ENCODE results near the gene PITX2. TPM values are rescaled to one million over a fixed set of nuclear protein-coding genes. Genes with fewer than 3 reads are reported as not detected.

PITX2 gene
- not detected for total RNA-seq

DNA sequence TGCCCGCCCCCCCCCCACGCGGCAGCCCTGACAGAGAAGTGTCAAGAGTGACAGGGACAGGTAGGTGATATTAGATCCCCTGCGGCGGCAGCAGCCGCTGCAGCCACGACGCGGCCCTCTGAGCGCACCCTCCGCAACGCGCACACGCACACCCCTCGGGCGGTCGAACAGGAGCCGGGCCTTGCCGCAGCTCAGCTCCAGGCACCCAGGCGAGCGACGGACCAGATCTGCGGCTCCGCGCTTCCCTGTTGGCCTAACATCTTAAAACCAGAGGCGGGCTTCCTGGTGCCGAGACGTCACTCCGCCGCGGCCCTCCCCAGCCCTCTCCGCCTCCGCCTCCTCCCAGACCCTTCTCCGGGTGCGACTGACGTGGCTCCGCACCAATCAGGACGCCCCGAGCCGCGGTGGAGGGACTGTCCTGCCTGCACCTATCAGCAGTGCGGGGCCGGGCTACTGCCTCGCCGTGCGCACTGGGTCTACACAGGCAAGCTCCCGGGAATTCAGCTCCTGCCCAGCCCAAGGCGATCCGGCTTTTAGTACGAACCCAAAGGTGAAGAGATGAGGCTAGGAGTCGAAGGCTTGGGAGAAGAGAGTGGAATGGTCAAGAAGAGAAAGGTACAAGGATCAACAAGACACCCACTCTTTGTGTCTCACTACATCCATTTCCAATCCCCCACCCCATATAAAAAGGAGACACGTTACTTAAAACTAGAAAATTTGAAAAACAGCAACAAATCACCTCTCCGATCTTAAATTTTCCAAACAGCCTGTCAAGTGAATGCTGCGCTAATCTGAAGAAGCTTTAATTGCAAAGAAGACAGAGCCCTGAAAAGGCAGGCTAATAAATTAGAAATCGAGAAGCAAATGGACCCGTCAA, at the start of gene PITX2:
TSS of gene PITX2 (minus strand) at position 237 of the 877 bp plus-strand sequence. CDS start 617 bp downstream, outside the sequence.
- Mint-ChIP-seq H3K27ac (peak within 1 kb of the TSS; percentile 73), H3K9me3 (peaks cover 5% of the 10 kb centered on the region), H3K36me3 (ENCODE audit: low read depth) (peaks cover 4% of the 10 kb centered on the region), H3K4me1 (peaks cover 11% of the 10 kb centered on the region), H3K4me3 (peak within 1 kb of the TSS; percentile 46), H3K27me3 (peaks cover 97% of the 10 kb centered on the region)
- POLR2A ChIA-PET = no interaction called here
- CTCF ChIA-PET = interaction anchor here (0.7 kb wide), 1 partner anchor 12 kb away, joined by 3 read pairs; no protein-coding TSS in a partner anchor
- DNase-seq = peak; percentile 23

DNA sequence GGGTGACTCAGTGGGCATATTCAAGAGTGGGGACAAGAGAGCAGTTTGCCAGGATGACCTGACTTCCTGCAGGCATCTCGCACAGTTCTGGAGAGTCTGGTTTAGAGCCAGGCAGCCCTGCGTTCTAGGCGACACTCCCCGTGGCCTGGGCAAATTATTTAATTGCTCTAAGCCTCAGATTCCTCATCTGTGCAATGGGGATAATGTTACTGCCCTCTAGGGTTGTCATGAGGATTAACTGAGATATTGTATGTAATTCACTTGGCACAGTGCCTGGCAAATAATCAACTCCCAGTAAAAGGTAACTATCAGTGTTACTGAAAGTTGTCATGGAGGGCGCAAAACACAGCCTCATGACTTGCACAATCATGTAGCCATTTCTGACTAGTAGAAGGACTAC, 48.8 kb upstream of the PITX2 start:
- Mint-ChIP-seq H3K27ac (no peak overlapping the region), H3K36me3 (ENCODE audit: low read depth) (no peaks in the 10 kb centered on the region), H3K4me1 (no peaks in the 10 kb centered on the region), H3K27me3 (peaks cover 2% of the 10 kb centered on the region), H3K4me3 (no peak overlapping the region), H3K9me3 (no peaks in the 10 kb centered on the region)
- ChIA-PET POLR2A (no interaction called here), CTCF (no interaction called here)
- DNase-seq = no peak

DNA sequence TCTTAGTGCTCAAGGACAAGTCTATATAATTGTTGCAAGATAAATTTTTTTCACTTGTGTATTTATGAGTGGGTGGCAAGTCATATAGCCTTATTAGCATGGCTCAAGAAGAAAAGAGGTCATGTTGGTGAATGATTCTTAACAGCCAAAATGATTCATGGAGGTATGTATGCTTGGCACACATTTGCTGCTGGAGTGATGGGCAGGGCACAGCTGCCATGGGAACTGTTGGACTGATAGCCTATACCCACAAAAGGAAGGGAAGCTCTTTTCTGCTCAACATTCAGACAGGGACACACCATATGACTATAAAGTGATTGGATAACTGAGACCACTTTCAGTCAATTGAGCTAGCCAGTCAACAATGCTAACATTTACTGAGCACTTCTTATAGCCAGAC, 46.8 kb upstream of the PITX2 start:
- Mint-ChIP-seq H3K27me3 (peaks cover 2% of the 10 kb centered on the region), H3K4me1 (no peaks in the 10 kb centered on the region), H3K27ac (no peak overlapping the region), H3K36me3 (ENCODE audit: low read depth) (no peaks in the 10 kb centered on the region), H3K4me3 (no peak overlapping the region), H3K9me3 (no peaks in the 10 kb centered on the region)
- CTCF ChIA-PET = no interaction called here
- POLR2A ChIA-PET = no interaction called here
- no peak for DNase-seq

DNA sequence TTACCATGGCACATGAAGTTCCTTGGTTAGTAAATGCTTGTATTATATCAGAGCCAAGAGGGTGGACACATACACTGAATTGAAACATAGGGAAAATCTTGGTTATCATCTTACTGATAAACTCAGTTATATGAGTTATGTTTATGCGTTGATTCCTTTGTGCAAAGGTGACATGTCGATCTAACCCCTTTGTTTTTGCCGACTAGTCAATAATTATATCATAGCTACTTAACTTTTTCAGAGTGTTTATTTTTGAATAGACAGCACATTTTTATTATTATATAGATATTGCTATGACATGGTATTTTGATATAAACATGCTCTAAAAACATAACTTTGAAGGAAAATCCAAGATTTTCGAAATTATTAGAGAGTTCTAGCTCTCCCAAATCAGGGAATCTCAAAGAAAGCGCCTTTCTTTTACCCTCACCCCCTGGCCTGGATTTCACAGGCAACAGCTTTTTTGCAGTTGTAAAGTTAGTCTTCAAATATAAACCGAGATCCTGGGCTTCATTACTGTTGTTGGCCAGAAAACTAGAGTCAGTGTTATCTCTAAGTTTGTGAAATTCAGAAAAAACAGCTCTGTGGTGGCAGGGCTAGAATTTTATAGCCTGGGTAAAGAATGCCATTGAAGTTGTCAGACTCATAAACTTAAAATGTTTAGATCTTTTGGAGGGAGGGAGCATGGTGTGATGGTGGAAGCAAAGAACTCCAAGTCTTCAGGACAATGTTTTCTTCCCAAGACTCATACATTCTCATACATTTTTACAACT, 45.8 kb upstream of the PITX2 start:
- H3K4me3 Mint-ChIP-seq = no peak overlapping the region
- DNase-seq = no peak
- peaks cover 2% of the 10 kb centered on the region for H3K27me3 Mint-ChIP-seq
- H3K36me3 Mint-ChIP-seq (ENCODE audit: low read depth) = no peaks in the 10 kb centered on the region
- H3K27ac Mint-ChIP-seq = no peak overlapping the region
- ChIA-PET CTCF (no interaction called here), POLR2A (no interaction called here)
- no peaks in the 10 kb centered on the region for H3K9me3 Mint-ChIP-seq
- H3K4me1 Mint-ChIP-seq = no peaks in the 10 kb centered on the region

DNA sequence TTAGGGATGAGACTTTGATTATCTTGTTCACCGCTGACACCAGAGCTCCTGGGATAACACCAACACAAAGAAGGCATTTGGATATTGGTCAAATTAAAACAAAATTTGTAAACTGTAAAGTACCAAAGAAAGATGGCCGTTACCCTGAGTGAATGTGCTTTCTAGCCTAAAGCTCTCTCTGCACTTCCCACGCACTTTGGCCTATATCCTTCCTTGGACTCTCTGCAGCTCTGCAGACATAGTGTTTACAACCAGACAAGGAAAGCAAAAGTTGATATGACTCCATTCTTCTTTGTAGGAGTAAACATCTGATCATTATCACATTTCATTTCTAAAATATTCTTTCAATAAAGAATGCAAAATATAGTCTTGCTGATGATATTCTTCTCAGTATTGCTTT, 44.8 kb upstream of the PITX2 start:
- H3K27ac Mint-ChIP-seq = no peak overlapping the region
- H3K27me3 Mint-ChIP-seq = peaks cover 2% of the 10 kb centered on the region
- H3K4me3 Mint-ChIP-seq = no peak overlapping the region
- CTCF ChIA-PET = no interaction called here
- POLR2A ChIA-PET = no interaction called here
- H3K4me1 Mint-ChIP-seq = no peaks in the 10 kb centered on the region
- H3K36me3 Mint-ChIP-seq (ENCODE audit: low read depth) = no peaks in the 10 kb centered on the region
- DNase-seq = no peak
- no peaks in the 10 kb centered on the region for H3K9me3 Mint-ChIP-seq

DNA sequence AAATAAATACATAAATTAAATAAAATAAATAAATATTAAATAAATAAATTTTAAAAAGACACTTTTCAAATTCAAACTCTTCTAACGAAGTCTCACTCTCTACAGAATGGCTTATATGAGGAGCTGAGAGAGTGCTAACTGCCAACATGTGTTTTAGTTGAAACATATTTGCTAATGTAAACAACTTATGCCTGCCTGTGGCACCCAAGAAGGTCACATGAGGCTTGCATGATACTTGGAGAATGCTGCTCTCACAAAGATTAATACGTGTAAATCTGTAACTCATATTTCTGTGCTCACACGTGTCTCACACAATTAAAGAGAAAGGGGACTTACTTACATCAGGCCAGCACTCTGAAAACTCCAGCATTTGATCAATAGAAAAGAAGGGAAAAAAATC, 43.2 kb upstream of the PITX2 start:
- CTCF ChIA-PET = no interaction called here
- POLR2A ChIA-PET = no interaction called here
- no peak overlapping the region for H3K27ac Mint-ChIP-seq

DNA sequence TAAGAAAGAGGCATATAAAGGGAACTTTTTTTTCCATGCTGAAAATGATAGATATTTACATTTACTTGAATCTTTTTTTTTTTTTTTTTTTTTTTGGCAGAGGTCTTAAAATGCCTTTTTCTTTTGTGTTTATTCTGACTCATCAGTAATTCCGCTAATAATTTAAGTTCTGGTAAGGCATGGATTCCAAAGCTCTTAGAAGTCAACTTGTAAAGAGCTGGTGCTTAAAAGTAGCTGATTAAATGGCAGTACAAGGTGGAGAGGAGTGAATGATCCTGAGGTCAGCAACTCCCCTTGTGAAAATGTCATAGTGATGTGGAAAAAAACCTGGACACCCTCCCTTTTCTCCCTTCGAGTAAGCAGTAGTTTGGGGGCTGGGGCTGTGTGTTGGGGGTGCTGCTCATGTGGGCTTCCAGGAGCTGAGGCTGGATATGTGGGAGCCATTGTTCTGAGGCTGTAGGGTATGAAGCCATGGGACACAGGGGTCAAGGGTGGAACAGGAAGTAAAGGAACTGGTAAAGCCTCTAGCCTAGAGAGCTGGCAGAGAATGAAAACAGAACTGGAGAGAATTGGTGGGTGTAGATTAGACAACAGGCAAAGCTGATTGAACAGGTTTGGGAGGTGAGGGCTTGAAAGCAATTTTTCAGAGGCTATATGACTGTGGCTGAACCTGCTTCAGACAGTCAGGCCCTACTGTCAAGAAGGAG, 41.0 kb upstream of the PITX2 start:
- CTCF ChIA-PET = no interaction called here
- H3K4me3 Mint-ChIP-seq = no peak overlapping the region

More for the DNA sequence above, 43.2 kb upstream of the PITX2 start:
- no peaks in the 10 kb centered on the region for H3K4me1 Mint-ChIP-seq
- H3K9me3 Mint-ChIP-seq = no peaks in the 10 kb centered on the region
- peaks cover 2% of the 10 kb centered on the region for H3K27me3 Mint-ChIP-seq
- H3K36me3 Mint-ChIP-seq (ENCODE audit: low read depth) = no peaks in the 10 kb centered on the region
- DNase-seq = no peak
- H3K4me3 Mint-ChIP-seq = no peak overlapping the region

DNA sequence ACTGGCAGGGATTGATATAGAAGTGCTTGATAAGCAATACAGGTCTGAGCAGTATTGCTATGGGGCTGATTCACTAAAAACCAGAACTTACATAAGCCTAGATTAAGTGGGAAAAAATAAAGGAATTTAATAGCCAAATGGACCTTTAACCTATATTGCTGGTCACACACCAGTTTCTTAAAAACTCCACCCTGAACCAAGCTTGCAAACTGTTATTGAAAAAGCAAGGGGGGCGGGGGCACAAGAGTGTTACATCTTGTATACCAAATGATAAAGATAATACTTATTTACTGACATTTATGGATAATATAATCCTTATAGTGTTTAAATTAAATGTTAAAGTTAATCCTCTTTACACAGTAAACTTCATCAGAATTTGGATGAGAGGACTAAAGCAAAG, 40.3 kb upstream of the PITX2 start:
- CTCF ChIA-PET = no interaction called here
- Mint-ChIP-seq H3K4me1 (no peaks in the 10 kb centered on the region), H3K27ac (no peak overlapping the region), H3K4me3 (no peak overlapping the region), H3K27me3 (peaks cover 2% of the 10 kb centered on the region), H3K36me3 (ENCODE audit: low read depth) (no peaks in the 10 kb centered on the region), H3K9me3 (no peaks in the 10 kb centered on the region)
- DNase-seq = no peak
- POLR2A ChIA-PET = no interaction called here

More for the DNA sequence above, 41.0 kb upstream of the PITX2 start:
- Mint-ChIP-seq H3K27me3 (peaks cover 2% of the 10 kb centered on the region), H3K9me3 (no peaks in the 10 kb centered on the region), H3K27ac (no peak overlapping the region), H3K36me3 (ENCODE audit: low read depth) (no peaks in the 10 kb centered on the region), H3K4me1 (no peaks in the 10 kb centered on the region)
- no peak for DNase-seq
- POLR2A ChIA-PET = no interaction called here

DNA sequence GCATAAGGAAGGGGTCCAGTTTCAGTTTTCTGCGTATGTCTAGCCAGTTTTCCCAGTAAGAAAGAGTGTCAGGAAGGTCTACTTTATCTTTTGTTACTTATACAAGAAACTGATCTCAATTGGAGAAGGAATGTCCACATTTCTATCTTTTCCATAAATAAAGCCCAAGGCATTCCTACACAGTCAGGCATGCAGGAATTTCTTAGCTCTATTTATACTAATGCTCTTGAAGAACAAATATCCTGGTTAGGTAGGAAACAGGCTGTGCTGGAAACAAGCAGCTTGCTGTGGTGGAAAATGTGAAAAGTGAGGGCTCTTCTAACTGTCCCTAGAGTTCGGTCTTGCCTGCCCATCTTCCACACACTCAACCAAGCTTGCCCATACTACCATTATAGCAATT, 37.9 kb upstream of the PITX2 start:
- H3K27me3 Mint-ChIP-seq = peaks cover 2% of the 10 kb centered on the region
- ChIA-PET POLR2A (no interaction called here), CTCF (no interaction called here)
- no peaks in the 10 kb centered on the region for H3K4me1 Mint-ChIP-seq
- H3K27ac Mint-ChIP-seq = no peak overlapping the region
- H3K9me3 Mint-ChIP-seq = no peaks in the 10 kb centered on the region
- H3K36me3 Mint-ChIP-seq (ENCODE audit: low read depth) = no peaks in the 10 kb centered on the region
- H3K4me3 Mint-ChIP-seq = no peak overlapping the region
- DNase-seq = no peak

DNA sequence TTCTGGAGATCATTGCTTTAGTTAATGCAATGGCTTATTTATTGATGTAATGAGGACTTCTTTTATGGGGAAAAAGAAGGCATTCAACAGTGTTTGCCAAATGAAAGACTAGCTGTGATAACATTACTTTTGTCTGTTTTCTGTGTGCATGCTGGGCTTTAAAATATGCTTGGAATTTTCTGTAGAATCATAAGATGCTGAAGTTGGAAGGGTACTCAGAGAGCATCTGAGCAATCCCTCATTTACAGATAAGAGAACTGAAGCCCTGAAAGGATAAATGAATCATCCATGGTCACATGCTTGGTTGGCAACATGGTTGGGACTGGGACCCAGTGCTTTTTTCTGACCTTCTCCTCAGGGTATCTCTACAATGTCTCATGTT, 31.4 kb upstream of the PITX2 start:
- Mint-ChIP-seq H3K27me3 (no peaks in the 10 kb centered on the region), H3K27ac (no peak overlapping the region), H3K36me3 (ENCODE audit: low read depth) (no peaks in the 10 kb centered on the region), H3K4me3 (no peak overlapping the region), H3K4me1 (no peaks in the 10 kb centered on the region), H3K9me3 (no peaks in the 10 kb centered on the region)
- DNase-seq = no peak
- POLR2A ChIA-PET = no interaction called here
- CTCF ChIA-PET = no interaction called here

DNA sequence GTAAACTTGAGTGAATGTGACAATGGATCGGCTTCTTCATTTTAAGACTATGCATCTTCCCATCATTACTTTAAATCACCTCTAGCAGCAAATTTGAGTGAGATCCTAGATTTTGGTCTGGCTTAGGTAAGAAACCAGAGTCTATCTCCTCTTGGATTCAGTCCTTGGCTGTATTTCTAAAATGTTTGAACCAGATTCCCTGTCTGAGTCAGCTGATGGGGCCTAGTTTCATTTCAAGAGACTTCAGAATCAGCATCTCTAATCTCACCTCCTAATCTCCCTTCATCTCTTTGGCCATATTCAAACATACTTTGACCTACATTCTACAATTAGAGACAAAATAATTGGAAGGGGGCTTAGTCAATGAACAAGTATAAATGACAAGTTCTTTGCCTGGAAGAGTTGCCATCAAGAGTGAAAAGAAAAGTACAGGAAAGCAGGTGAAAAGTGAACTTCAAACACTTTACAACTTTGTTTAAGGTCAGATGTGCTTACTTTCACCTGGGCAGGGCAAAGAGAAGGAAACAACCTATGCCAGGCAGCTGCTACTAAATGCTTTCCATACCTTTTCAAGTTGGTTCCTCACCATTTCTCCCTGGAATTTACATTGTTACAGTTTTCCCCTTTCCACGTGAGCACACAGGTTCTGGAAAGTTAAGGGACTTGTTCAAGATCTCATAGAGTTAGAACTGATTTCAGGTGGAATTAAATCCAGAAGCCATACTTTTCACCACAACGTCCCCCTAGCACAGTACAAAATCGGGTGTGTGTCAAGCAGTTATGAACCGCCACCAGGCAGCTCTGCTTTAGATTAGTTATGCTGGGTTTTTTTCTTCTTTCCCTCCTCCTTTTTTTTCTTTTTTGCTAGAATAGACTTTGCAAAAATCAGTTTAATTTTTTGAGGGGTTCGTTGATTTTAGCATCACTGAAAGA, 30.7 kb upstream of the PITX2 start:
- Mint-ChIP-seq H3K9me3 (no peaks in the 10 kb centered on the region), H3K27me3 (no peaks in the 10 kb centered on the region), H3K4me1 (no peaks in the 10 kb centered on the region), H3K4me3 (no peak overlapping the region), H3K36me3 (ENCODE audit: low read depth) (no peaks in the 10 kb centered on the region), H3K27ac (no peak overlapping the region)
- POLR2A ChIA-PET = no interaction called here
- CTCF ChIA-PET = no interaction called here
- no peak for DNase-seq

DNA sequence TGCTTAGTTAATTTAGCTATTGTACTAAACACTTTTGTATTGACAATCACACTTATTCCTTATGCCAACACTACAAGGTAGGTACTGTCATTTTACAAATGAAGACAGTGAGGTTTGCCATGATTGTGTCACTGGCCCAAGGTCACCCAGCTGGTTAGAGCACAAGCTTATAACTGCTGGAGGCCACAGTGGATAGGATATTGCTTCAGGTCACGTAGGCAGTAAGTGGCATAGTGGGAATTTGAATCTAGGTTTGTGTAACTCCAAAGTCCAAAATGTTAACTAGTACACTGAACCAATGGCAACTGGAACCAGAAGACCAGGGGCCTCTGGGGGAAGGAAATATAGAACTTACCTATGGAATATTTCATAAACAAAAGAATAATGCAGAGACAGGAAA, 21.1 kb upstream of the PITX2 start:
- Mint-ChIP-seq H3K4me1 (no peaks in the 10 kb centered on the region), H3K27ac (no peak overlapping the region), H3K36me3 (ENCODE audit: low read depth) (peaks cover 2% of the 10 kb centered on the region), H3K4me3 (no peak overlapping the region), H3K27me3 (peaks cover 38% of the 10 kb centered on the region), H3K9me3 (peaks cover 2% of the 10 kb centered on the region)
- POLR2A ChIA-PET = no interaction called here
- DNase-seq = no peak
- CTCF ChIA-PET = no interaction called here
